Endothelial cell (in vitro differentiated cells): ENCODE measurements around the gene NOL6. TPM values are rescaled to one million over a fixed set of nuclear protein-coding genes. Genes with fewer than 3 reads are reported as not detected.

Source experiments
- DNase-seq: peaks from one replicate; pipeline ENCODE4 v3.0.0; 2021; ENCODE audit warnings: low spot score
- H3K27ac Mint-ChIP-seq: one replicate; pipeline ENCODE4 v1.8.0; 2021; ENCODE audit warnings: mixed read lengths, inconsistent platforms; ENCODE audit not compliant: unreplicated experiment
- H3K27me3 Mint-ChIP-seq: one replicate; pipeline ENCODE4 v1.8.0; 2021; ENCODE audit warnings: mild to moderate bottlenecking, moderate library complexity, mixed read lengths, inconsistent platforms; ENCODE audit not compliant: unreplicated experiment
- H3K36me3 Mint-ChIP-seq: one replicate; pipeline ENCODE4 v1.8.0; 2021; ENCODE audit warnings: mild to moderate bottlenecking, low read depth, mixed read lengths, inconsistent platforms; ENCODE audit not compliant: unreplicated experiment
- H3K4me1 Mint-ChIP-seq: one replicate; pipeline ENCODE4 v1.8.0; 2021; ENCODE audit warnings: mild to moderate bottlenecking, mixed read lengths, inconsistent platforms; ENCODE audit not compliant: unreplicated experiment
- H3K4me3 Mint-ChIP-seq: one replicate; pipeline ENCODE4 v1.8.0; 2021; ENCODE audit warnings: mild to moderate bottlenecking, mixed read lengths, inconsistent platforms; ENCODE audit not compliant: unreplicated experiment
- H3K9me3 Mint-ChIP-seq: one replicate; pipeline ENCODE4 v1.8.0; 2021; ENCODE audit warnings: mixed read lengths, inconsistent platforms; ENCODE audit not compliant: unreplicated experiment
- CTCF ChIP-seq: fragments of 200-600 bp; sonication (generic); IDR thresholded peaks from one replicate; pipeline ENCODE4 v1.5.0; 2021; ENCODE audit warnings: antibody characterized with exemption; ENCODE audit not compliant: unreplicated experiment
- total RNA-seq: library from RNA; stranded (reverse); fragmentation: NEBNext Ultra II Directional; extraction: Animal tissue kit (Norgen Biotek cat#: 25700); gene quantifications from one replicate; pipeline ENCODE4 v1.2.1, GENCODE V29; 2021; ENCODE audit not compliant: unreplicated experiment

The NOL6 gene
- total RNA-seq, 1 donor from 2014 or later, result 22.6 TPM

DNA sequence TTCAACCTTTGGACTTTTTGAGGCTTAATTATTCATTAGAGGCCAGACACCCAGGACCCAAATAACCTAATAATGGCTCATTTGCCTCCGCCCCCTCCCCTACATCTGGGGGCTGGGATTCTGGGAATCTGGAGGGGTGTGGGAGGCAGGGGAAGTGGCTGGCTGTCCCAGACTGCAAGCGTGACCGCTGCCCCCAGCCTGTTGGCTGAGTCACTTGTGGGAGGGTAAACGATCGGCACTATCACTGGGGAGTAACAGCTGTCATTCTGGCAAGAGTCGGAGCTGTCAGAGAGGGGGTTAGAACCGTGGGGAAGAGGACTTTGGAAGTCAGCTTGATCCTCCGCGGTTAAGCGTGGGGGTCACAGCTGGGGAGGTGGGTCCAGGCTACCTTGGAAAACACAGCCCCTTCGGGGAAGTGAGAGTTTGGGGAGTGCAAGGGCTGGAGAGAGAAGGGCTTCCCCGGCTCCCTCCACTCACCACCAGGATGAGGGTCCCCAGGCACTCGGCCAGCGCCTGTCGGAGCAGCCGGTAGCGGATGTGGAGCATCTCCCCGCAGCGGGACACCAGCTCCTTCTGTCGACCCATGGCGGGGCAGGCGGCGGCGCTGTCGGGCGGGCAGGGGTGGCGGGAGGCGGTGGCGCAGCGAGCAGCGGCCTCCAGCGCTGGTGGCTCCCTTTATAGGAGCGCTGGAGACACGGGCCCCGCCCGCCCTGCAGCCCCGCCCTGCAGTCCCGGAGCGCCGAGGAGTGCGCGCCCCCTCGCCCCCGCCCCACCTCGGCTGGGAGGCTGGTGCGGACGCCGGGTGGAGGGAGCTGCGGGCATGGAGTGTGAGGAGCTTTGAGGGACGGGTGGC lies 26.6 kb downstream of the NOL6 start, which contains the start of gene AQP3:
AQP3 (minus strand) TSS at position 648 of the 853 bp plus-strand sequence; CDS start at position 585, 63 bp downstream.
- Mint-ChIP-seq H3K9me3 (no peaks in the 10 kb centered on the region), H3K4me1 (peaks cover 9% of the 10 kb centered on the region), H3K27ac (peak within 1 kb of the TSS; percentile 30), H3K27me3 (peaks cover 8% of the 10 kb centered on the region), H3K36me3 (peaks cover 4% of the 10 kb centered on the region), H3K4me3 (peak within 1 kb of the TSS; percentile 85)
- DNase-seq, result peak; percentile 69
- TF ChIP-seq CTCF, result peak; percentile 10

- Mint-ChIP-seq H3K27me3 (peaks cover 9% of the 10 kb centered on the region), H3K36me3 (peaks cover 4% of the 10 kb centered on the region), H3K27ac (peak overlapping the region; percentile 30), H3K4me1 (peaks cover 9% of the 10 kb centered on the region), H3K9me3 (no peaks in the 10 kb centered on the region), H3K4me3 (peak overlapping the region; percentile 75)
- no peak for TF ChIP-seq CTCF
- no peak for DNase-seq
These were observed 27.3 kb downstream of the NOL6 start for GRCh38 chr9:33446240-33446945.

GRCh38 chr9:33445389-33446239 lies 28.1 kb downstream of the NOL6 start:
- Mint-ChIP-seq H3K36me3 (peaks cover 4% of the 10 kb centered on the region), H3K27ac (no peak overlapping the region), H3K27me3 (peaks cover 10% of the 10 kb centered on the region), H3K9me3 (no peaks in the 10 kb centered on the region), H3K4me3 (peak overlapping the region; percentile 8), H3K4me1 (peaks cover 9% of the 10 kb centered on the region)
- no peak for DNase-seq
- no peak for TF ChIP-seq CTCF

GRCh38 chr9:33443464-33444154 lies 30.1 kb downstream of the NOL6 start:
- Mint-ChIP-seq H3K4me1 (peaks cover 25% of the 10 kb centered on the region), H3K9me3 (no peaks in the 10 kb centered on the region), H3K36me3 (peaks cover 4% of the 10 kb centered on the region), H3K27ac (no peak overlapping the region), H3K27me3 (peaks cover 10% of the 10 kb centered on the region), H3K4me3 (no peak overlapping the region)
- no peak for DNase-seq
- TF ChIP-seq CTCF, result no peak
